ENCODE results near the gene PPIC. TPM values are rescaled to one million over a fixed set of nuclear protein-coding genes. Genes with fewer than 3 reads are reported as not detected.
"Not testable (repeated sequence)": the region's sequence is repeated elsewhere in the genome, so short reads cannot be mapped to it uniquely, and the experiment has no call there.

The PPIC gene
- total and polyA plus RNA-seq, 2 experiments from 2014 or later = 91.0 to 233 TPM

- no peaks in the 10 kb centered on the region for H3K9me2 ChIP-seq (replicated peaks; ENCODE audit: insufficient read depth)
- no peak overlapping the region for H3K27ac ChIP-seq
- 62% methylated on average over 2 of the region's 2 CpGs for WGBS (ENCODE audit: low lambda C conversion rate, missing lambda C conversion rate)
- no peaks in the 10 kb centered on the region for H3K27me3 ChIP-seq
- DNase-seq (ENCODE audit: low spot score) = no peak
- no peaks in the 10 kb centered on the region for H3K9me3 ChIP-seq (ENCODE audit: low read depth)
- no peaks in the 10 kb centered on the region for H3K36me3 ChIP-seq (replicated peaks; ENCODE audit: insufficient read depth, low read depth)
- TF ChIP-seq, protein P1, sequence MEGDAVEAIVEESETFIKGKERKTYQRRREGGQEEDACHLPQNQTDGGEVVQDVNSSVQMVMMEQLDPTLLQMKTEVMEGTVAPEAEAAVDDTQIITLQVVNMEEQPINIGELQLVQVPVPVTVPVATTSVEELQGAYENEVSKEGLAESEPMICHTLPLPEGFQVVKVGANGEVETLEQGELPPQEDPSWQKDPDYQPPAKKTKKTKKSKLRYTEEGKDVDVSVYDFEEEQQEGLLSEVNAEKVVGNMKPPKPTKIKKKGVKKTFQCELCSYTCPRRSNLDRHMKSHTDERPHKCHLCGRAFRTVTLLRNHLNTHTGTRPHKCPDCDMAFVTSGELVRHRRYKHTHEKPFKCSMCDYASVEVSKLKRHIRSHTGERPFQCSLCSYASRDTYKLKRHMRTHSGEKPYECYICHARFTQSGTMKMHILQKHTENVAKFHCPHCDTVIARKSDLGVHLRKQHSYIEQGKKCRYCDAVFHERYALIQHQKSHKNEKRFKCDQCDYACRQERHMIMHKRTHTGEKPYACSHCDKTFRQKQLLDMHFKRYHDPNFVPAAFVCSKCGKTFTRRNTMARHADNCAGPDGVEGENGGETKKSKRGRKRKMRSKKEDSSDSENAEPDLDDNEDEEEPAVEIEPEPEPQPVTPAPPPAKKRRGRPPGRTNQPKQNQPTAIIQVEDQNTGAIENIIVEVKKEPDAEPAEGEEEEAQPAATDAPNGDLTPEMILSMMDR (IDR thresholded peaks at IDR 0.05; ENCODE audit: poor library complexity) = no peak
- TF ChIP-seq EZH2 (IDR thresholded peaks at IDR 0.05; ENCODE audit: borderline replicate concordance) = no peak
- TF ChIP-seq EZH2phosphoT487 (IDR thresholded peaks at IDR 0.05; ENCODE audit: low read depth, severe bottlenecking, unreplicated experiment) = no peak
- H3K4me3 ChIP-seq = no peak overlapping the region
- no peak overlapping the region for H3K4me2 ChIP-seq
- no peak overlapping the region for H2AFZ ChIP-seq
- peaks cover 6% of the 10 kb centered on the region for H3K4me1 ChIP-seq (ENCODE audit: insufficient read depth)
- H3K79me2 ChIP-seq = no peaks in the 10 kb centered on the region
- no peaks in the 10 kb centered on the region for H4K20me1 ChIP-seq (ENCODE audit: insufficient read depth, poor library complexity, severe bottlenecking)
Measured at GRCh38 chr5:122977319-122977718, 59.2 kb downstream of the PPIC start.

DNA sequence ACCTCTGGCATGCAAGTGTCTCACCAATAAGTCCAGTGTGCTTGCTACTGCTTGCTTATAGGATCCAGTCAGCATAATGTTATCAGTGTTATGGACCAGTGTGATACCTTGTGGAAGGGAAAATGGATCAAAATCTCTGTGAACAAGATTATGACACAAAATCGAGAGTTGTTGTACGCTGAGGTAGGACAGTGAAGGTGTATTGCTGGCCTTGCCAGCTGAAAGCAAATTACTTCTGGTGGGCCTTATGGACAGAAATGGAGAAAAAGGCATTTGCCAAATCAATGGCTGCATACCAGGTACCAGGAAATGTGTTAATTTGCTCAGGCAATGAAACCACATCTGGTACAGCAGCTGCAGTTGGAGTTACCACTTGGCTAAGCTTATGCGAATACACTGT, 62.3 kb downstream of the PPIC start:
- not testable (repeated sequence) for H3K9me2 ChIP-seq (replicated peaks; ENCODE audit: insufficient read depth); H3K9me3 ChIP-seq (ENCODE audit: low read depth); H2AFZ ChIP-seq; H3K4me3 ChIP-seq; H3K79me2 ChIP-seq; H3K36me3 ChIP-seq (replicated peaks; ENCODE audit: insufficient read depth, low read depth); H3K4me1 ChIP-seq (ENCODE audit: insufficient read depth); H3K27me3 ChIP-seq; DNase-seq (ENCODE audit: low spot score); H3K4me2 ChIP-seq; H3K27ac ChIP-seq; H4K20me1 ChIP-seq (ENCODE audit: insufficient read depth, poor library complexity, severe bottlenecking)
- WGBS (ENCODE audit: low lambda C conversion rate, missing lambda C conversion rate) = 97% methylated on average over 3 of the region's 3 CpGs

DNA sequence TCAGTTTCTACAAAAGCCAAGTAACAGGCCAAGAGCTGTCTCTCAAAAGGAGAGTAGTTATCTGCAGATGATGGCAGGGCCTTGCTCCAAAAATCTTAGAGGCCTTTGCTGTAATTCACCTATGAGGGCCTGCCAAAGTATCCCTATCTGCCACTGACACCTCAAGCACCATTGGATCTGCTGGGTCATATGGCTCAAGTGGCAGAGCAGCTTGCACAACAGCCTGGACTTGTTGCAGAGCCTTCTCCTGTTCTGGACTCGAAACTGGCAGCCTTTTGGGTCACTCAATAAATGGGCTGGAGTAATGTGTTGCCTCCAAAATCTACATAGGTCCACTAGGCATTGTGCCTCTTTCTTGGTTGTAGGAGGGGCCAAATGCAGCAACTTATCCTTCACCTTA, 62.8 kb downstream of the PPIC start:
- H3K4me2 ChIP-seq; H3K9me3 ChIP-seq (ENCODE audit: low read depth); H3K27me3 ChIP-seq; H3K79me2 ChIP-seq; H2AFZ ChIP-seq; H3K27ac ChIP-seq; DNase-seq (ENCODE audit: low spot score); H3K4me1 ChIP-seq (ENCODE audit: insufficient read depth); H3K9me2 ChIP-seq (replicated peaks; ENCODE audit: insufficient read depth); H3K36me3 ChIP-seq (replicated peaks; ENCODE audit: insufficient read depth, low read depth); H3K4me3 ChIP-seq; H4K20me1 ChIP-seq (ENCODE audit: insufficient read depth, poor library complexity, severe bottlenecking): not testable (repeated sequence)
- WGBS (ENCODE audit: low lambda C conversion rate, missing lambda C conversion rate) = 95% methylated on average over 1 of the region's 1 CpG

Small RNA genes within 50 kb of the gene (small RNA-seq; reads per million reads assigned to genes)
- not detected for gene RN7SL689P
- gene RN7SL711P = not detected

Other genes with a start within 250 kb of the PPIC start
- 26.9 and 38.2 TPM in 2 replicates for gene SNX24, start 191.1 kb downstream of the PPIC start, total RNA-seq
- gene SNX24, start 191.1 kb downstream of the PPIC start, polyA plus RNA-seq = 28.8 and 33.3 TPM in 2 replicates
- gene PRDM6, start 52.5 kb upstream of the PPIC start, total RNA-seq = 6.3 and 9.9 TPM in 2 replicates
- gene PRDM6, start 52.5 kb upstream of the PPIC start, polyA plus RNA-seq = 10.9 and 12.7 TPM in 2 replicates